Fibroblast of skin of left quadriceps (primary cell): ENCODE data around the gene PPP5C.

Experiments
- DNase-seq, 2 experiments: peaks; one replicate each; pipeline ENCODE4 v3.0.0-alpha.2; 2013; ENCODE audit warnings: low read depth in 2 of 2

The PPP5C gene

GRCh38 chr19:46330319-46330918 lies 16.5 kb upstream of the PPP5C start:
- DNase-seq, result no peak

GRCh38 chr19:46337487-46337886 lies 9.4 kb upstream of the PPP5C start:
- no peak for DNase-seq

GRCh38 chr19:46339446-46339845 lies 7.4 kb upstream of the PPP5C start:
- no peak for DNase-seq

- no peak for DNase-seq
These were observed 6.7 kb upstream of the PPP5C start for GRCh38 chr19:46340051-46340659.

GRCh38 chr19:46341937-46342336 lies 5.0 kb upstream of the PPP5C start:
- DNase-seq, result no peak

GRCh38 chr19:46344363-46344762 lies 2.5 kb upstream of the PPP5C start:
- DNase-seq, result no peak

- DNase-seq, result no peak
These were observed 1.7 kb upstream of the PPP5C start for GRCh38 chr19:46345157-46345556.

- no peak for DNase-seq
These were observed 641 bp downstream of the PPP5C start for GRCh38 chr19:46347572-46347883.

- no peak for DNase-seq
These were observed 1.1 kb downstream of the PPP5C start for GRCh38 chr19:46347985-46348384.

- DNase-seq, result no peak
These were observed 2.6 kb downstream of the PPP5C start for GRCh38 chr19:46349311-46349993.

GRCh38 chr19:46350029-46350757 lies 3.3 kb downstream of the PPP5C start:
- DNase-seq, result no peak

GRCh38 chr19:46350758-46351159 lies 3.9 kb downstream of the PPP5C start:
- DNase-seq, result no peak

- no peak for DNase-seq
These were observed 4.6 kb downstream of the PPP5C start for GRCh38 chr19:46351241-46352041.

- no peak for DNase-seq
These were observed 7.0 kb downstream of the PPP5C start for GRCh38 chr19:46353730-46354528.

- DNase-seq, result no peak
These were observed 8.6 kb downstream of the PPP5C start for GRCh38 chr19:46355234-46356148.

- no peak for DNase-seq
These were observed 9.5 kb downstream of the PPP5C start for GRCh38 chr19:46356149-46357055.

GRCh38 chr19:46357846-46358583 lies 11.1 kb downstream of the PPP5C start:
- DNase-seq, result no peak

GRCh38 chr19:46361915-46362314 lies 15.0 kb downstream of the PPP5C start:
- DNase-seq, result no peak
